DMS 273 treated with DMSO at 0.1 percent for 48 hours (cell line): Measurements from ENCODE around the gene ZNF670.

Experiments
- DNase-seq: peaks from one replicate; lab custom pipeline; 2025; lab: John Stamatoyannopoulos, UW

ZNF670 gene

DNA sequence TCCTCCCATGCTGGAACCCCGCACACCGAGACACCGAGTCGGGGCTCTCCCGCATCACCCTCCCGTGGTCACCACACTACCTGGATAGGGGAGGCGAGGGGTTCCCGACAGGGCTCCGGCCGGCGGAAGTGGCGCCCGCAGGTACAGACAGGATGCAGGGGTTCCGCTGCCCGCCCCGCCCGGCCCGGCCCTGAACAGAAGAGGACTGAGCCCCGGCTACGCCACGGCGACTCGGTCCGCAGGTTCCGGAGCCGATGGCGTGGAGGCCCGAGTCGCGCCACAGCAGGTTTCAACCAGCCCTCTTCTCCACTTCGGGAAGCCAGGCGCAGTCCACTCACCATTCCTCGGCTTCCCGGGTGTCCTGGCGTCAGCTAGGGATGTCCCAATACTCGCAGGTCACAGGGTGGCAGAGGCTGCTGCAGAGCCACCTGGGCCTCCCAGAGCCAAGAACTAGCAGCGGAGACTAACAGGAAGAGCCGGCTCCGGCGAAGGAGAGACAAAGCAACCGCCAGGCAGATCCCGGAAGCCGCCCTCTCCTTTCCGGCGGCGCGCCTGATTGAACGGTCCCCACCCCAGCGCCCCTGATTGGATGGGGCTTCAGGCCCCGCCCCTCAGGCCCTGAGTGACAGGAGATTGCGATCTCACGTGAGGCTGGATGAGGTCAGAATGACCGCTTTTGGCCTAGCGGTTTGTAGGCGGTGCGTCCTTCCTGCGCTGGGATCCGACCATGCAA is 25.4 kb upstream of the ZNF670 start, which contains the start of gene ZNF669:
Gene ZNF669, minus strand, starts transcription at position 498 of the 733 bp plus-strand sequence. Its CDS starts 157 bp downstream, at position 341.
- DNase-seq, result peak; percentile 89

- DNase-seq, result no peak
Observed at GRCh38 chr1:247102381-247102780, 23.8 kb upstream of the ZNF670 start.

GRCh38 chr1:247100676-247101279 is 22.2 kb upstream of the ZNF670 start:
- no peak for DNase-seq

DNA sequence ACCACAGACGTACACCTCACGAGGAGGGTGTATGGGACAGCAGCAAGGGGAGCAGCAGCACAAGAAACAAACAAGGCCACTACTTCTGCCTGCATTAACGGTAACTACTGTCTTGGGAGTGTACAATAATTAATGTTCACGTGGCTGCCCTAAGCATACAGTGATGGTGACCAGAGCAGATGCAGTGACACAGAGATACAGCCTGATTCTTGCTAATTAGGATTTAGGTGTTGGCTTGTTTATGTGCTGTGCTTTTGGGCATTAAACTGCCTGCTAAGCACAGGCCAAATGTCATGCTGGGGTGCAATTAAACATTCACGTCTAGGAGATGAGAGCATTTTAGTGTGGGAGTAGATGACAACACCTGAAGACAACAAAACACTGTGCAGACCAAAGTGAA is 18.3 kb upstream of the ZNF670 start:
- no peak for DNase-seq

DNA sequence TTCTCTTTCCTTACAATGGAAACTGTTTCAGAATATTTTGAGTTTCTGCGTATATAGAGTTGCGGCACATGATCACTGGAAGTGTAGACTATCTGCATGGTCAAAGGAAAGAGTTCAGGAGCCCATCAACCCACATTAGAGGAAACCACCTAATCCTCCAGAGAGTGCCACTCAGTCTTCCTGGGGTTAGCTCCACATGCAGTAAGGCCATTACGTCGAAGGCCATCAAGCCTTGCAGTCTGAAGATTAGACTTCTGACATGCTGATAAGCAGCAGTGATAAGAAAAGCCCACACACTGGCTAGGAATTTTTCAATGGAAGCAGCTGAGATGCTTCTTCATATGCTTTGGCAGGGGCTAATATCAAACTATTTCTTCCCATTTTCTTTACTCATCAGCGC is 17.9 kb upstream of the ZNF670 start:
- DNase-seq, result no peak

DNA sequence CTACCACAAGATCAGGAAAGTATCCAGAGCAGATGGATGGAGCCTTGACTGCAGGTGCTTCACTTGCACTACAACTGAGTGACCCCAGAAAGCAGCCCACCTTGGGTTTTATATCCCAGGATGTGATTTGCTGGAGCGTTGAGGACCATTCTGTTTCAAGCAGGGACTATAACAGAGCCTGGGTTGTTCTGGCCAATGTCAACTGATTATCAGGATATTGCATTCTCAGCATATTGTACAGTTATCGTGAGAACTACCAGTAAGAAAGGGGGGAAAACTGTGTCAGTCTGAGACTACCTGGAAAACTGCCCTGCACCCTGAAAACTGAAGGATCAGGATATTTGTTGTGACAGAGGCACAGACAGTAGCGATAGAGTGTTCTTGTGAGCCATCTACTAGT is 17.5 kb upstream of the ZNF670 start:
- DNase-seq, result no peak

GRCh38 chr1:247090455-247090854 is 11.8 kb upstream of the ZNF670 start:
- no peak for DNase-seq

DNA sequence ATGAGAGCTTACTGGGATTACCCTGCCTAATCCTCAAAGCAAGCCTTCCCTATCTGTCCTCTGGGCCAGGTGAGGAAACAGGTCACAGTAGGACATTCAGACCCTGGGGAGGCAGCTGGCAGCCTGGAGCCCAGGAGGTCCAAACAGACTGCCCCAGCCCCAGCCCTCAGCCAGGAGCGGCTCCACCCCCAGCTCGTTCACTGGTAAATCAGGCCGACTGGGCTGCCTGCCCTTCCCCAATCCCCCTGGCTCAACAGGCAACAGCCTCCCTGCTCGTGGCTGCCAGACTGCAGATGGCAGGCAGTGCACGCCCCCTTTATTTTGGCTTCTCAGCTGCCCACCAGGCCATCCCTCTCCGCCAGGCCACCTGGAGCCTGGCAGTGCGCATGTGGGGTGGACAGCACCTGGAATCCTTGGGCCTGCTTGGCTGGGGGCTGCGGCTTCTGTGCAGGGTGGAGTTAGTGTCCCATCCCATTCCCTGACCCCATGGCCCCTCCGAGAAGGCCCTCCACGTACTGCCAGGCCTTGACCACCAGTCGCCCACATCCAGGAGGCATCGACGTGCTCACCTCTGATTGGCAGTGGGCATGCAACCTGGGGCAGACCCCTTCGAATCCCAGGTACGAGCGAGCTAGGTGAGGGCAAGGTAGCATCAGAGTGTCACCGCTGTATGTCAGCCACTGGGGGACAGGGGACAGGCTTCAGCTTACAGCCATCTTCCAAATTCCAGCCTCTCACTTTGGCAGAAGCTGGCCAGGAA is 11.2 kb upstream of the ZNF670 start:
- DNase-seq, result peak; percentile 16

- DNase-seq, result no peak
Observed at GRCh38 chr1:247088967-247089366, 10.4 kb upstream of the ZNF670 start.

DNA sequence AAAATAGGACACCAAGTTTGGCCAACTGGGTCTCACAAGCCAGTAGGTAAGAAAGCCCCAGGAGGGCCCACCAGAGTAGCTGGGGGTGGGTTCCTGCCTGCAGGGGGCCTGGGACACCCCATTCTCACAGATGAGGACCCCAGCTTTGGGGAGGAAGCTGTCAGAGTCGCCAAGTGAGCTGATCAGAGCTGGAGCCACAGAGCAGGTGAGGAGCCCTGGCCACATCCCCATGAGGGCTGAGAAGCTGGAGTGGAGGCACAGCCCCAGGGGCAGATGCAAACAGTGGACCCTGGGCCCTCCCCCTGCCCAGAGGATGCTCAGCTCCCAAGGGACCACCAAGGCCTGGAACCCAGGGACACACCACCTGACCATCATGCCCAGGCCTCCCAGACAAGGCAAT is 8.6 kb upstream of the ZNF670 start:
- DNase-seq, result no peak

DNA sequence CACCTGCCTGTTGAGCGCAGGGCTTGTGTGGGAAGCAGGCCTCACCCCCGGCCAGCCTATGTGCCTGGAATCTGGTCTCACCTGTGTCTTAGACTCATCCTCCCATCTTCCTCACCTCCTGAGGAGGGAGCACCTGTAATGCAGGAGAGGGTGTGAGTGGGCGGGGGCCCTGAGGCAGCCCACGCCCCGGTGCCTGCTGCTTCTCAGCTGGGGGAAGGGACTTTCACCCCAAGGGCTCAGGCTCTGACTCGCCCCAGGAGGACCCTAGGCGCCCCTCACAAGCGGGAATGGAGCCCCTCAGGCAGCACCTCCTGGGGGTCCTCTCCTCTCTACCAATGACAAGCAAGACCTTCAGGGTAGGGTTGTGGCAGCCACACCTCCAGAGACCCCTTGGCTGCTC is 6.7 kb upstream of the ZNF670 start:
- DNase-seq, result no peak

DNA sequence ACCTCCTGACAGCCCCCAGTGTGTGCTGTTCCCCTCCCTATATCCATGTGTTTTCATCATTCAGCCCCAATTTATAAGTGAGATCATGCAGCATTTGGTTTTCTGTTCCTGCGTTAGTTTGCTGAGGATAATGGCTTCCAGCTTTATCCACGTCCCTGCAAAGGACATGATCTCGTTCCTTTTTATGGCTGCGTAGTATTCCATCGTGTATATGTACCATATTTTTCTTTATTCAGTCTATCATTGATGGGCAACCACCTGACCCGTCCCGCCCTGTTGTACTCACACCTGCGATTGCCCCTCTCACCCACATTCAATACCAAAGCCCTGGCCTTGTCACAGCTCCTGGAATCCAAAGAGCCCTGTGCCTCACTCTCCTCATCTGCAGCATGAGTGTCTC is 6.2 kb upstream of the ZNF670 start:
- DNase-seq, result no peak

- DNase-seq, result no peak
Observed at GRCh38 chr1:247079141-247079874, 697 bp upstream of the ZNF670 start.

DNA sequence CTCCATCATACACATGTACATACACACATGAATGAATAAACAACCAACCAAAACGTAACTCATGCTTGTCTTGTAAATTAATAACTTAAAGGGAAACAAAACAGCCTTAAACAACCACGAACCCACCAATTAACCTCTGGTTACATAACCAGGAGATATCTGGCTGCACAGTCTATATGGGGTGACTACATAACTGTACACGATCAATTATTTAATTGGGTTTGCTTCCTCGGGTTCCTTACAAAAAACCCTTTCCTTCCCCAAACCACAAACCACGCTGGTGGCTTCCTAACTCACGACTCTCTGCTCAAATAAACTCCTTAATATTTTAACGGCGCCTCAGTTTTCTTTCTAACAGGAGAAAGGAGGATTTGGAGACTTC is 744 bp downstream of the ZNF670 start:
- DNase-seq, result no peak

DNA sequence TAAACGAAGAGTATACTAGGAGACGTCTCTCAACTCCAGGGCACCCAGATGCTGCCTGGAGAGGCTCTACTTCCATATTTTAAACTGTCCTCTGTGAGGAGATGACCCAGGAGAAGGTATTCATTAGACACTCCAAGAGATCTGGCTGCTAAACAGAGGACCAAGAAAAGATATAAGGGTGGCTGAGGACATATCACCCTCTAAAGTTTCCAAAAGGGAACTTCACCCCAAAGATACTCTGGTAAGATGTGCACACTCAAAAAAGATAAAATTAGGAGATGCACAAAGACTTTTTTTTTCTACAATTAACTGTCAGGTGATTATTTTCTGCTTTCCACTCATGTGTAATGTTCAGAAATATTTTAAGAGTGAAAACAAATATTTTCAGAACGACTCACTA is 1.4 kb downstream of the ZNF670 start:
- no peak for DNase-seq

DNA sequence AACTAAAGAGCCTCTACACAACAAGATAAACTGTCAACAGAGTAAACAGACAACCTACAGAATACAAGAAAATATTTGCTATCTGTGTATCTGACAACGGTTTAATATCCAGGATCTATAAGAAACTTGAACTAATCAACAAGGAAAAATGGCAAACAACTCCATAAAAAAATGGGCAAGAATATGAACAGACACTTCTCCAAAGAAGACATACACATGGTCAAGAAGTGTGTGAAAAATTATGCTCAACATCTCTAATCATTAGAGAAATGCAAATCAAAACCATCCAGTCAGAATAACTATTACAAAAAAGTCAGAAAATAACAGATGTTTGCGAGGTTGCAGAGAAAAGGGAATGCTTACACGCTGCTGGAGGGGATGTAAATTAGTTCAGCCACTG is 8.0 kb downstream of the ZNF670 start:
- no peak for DNase-seq

GRCh38 chr1:247064304-247064703 is 14.3 kb downstream of the ZNF670 start:
- no peak for DNase-seq

DNA sequence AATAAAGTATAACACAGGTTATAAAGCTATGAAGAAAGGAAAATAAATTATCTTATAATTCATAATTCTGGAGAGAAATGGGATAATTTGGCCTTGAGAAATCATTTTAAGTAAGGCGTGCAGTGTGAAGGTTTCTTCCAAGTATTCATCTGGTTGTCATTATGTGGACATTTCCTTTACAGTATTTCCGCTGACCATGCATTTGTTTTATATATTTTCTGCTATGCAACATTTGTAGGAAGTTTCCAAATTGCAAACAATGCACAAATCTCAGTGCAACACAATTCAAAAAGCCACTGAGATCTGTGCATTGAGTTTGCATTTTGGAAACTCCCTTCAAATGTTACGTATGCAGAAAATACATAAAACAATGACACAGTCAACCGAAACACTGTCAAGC is 17.8 kb downstream of the ZNF670 start:
- no peak for DNase-seq

DNA sequence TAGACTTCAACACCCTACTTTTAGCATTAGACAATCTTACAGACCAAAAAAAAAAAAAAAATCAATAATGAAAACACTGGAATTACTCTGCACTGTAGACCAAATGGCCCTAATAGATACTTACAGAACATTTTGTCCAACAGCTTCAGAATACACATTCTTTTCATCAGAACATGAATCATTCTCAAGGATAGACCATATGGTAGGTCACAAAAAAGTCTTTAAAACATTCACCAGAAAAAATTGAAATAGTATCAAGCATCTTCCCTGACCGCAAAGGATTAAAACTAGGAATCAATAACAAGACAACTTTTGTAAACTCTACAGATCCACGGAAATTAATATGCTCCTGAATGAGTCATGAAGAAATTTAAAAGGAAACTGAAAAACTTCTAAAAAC is 22.5 kb downstream of the ZNF670 start:
- no peak for DNase-seq

GRCh38 chr1:247054992-247055415 is 23.6 kb downstream of the ZNF670 start:
- no peak for DNase-seq

GRCh38 chr1:247047702-247048101 is 30.9 kb downstream of the ZNF670 start:
- DNase-seq, result no peak

DNA sequence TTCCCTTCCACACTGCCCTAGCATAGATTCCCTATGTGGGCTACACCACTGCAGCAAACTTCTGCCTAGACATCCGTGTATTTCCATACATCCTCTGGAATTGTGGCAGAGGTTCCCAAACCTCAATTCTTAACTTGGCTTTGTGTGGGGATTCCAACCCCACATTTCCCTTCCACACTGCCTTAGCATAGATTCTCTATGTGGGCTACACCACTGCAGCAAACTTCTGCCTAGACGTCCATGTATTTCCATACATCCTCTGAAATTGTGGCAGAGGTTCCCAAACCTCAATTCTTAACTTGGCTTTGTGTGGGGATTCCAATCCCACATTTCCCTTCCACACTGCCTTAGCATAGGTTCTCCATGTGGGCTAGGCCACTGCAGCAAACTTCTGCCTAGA is 31.4 kb downstream of the ZNF670 start:
- DNase-seq, result no peak
